Breast epithelium (tissue), 3 donors: Measurements from ENCODE around the gene DPY19L3.

ENCODE experiments used
- CTCF ChIP-seq, 3 donors: fragments of 450-650 bp; IDR thresholded peaks; one replicate each; pipeline ENCODE4 v1.5.1; 2016 to 2017; ENCODE audit warnings: antibody characterized with exemption in 3 of 3, mild to moderate bottlenecking in 3 of 3, moderate library complexity in 3 of 3
- POLR2A ChIP-seq: fragments of 450-650 bp; IDR thresholded peaks from one replicate; pipeline ENCODE4 v1.6.1; 2016; ENCODE audit warnings: antibody characterized with exemption, mild to moderate bottlenecking, moderate library complexity
- POLR2AphosphoS5 ChIP-seq, 3 donors: sonication (generic); formaldehyde crosslinking; IDR thresholded peaks; one replicate each; pipeline ENCODE4 v1.6.1; 2017; ENCODE audit warnings: antibody characterized with exemption in 3 of 3

- TF ChIP-seq CTCF (IDR thresholded peaks at IDR 0.05) (no peak), POLR2A (no peak), POLR2AphosphoS5 (IDR thresholded peaks at IDR 0.05) (no peak)
Observed at GRCh38 chr19:32483574-32483973, 78.0 kb downstream of the DPY19L3 start.
